Measurements from ENCODE around the gene MYBPC3. TPM values are rescaled to one million over a fixed set of nuclear protein-coding genes. Genes with fewer than 3 reads are reported as not detected.
"Not testable (repeated sequence)": the region's sequence is repeated elsewhere in the genome, so short reads cannot be mapped to it uniquely, and the experiment has no call there.

MYBPC3 gene
- total and polyA plus RNA-seq, 2 donors = 0.03 TPM; not detected in 1

DNA sequence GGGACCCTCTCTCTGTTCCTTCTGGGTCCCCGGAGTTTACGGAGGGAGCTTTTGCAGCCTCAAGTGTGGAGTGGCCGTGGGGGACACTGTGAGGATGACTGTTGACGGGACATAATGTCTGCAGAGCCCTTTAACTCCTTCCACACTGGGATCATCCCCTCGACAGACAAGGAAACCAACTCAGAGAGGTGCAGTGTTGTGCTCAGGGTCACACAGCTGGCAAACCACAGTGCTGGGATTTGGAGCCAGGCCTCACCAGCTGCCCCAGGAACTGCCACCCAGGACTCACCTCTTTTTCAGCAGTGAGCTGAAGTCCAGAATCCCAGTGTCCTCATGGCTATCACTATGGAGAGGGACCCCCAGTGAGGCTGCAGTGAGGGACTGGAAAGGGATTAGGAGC, 5.4 kb downstream of the MYBPC3 start:
- Histone ChIP-seq H3K27ac (ENCODE audit: low read depth) (no peak overlapping the region), H3K4me3 (ENCODE audit: low read depth, low read length) (no peak overlapping the region), H3K4me1 (ENCODE audit: insufficient read depth) (no peaks in the 10 kb centered on the region), H3K36me3 (ENCODE audit: insufficient read depth) (no peaks in the 10 kb centered on the region)
- 74% methylated on average over 5 of the region's 5 CpGs for WGBS
- no peak for DNase-seq (ENCODE audit: extremely low spot score)

DNA sequence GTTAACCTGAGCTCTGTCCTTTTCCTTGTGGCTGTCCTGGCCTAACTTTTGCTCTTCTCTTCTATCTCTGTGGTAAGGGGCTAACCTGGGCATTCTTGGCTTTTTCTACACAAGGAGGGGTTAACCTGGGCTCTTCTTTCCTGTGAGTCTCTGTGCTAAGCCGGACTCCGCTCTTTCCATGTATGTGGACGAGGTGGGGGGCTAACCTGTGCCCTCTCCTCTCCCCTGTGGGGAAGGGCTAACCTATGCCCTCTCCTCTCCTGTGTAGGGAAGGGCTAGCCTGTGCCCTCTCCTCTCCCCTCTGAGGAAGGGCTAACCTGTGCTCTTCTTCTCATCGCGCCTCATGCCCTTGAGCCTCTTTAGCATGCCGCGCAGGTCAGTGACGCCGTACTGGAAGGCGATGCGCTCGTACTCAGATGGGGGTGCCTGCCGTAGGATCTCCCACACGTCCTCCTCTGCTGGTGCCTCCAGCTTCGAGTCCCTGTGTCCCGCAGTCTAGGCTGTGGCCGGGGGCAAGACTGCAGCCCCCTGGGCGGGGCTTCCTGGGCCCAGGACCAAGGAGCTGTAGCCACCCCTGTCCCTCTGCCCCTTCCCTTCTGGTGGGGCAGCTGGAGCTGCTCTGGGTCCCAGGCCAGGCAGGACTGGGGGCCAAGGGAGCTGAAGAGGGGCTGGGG, 6.5 kb downstream of the MYBPC3 start:
- H3K27ac ChIP-seq (ENCODE audit: low read depth) = no peak overlapping the region
- H3K4me1 ChIP-seq (ENCODE audit: insufficient read depth) = no peaks in the 10 kb centered on the region
- 83% methylated on average over 18 of the region's 18 CpGs for WGBS
- DNase-seq (ENCODE audit: extremely low spot score) = no peak
- no peak overlapping the region for H3K4me3 ChIP-seq (ENCODE audit: low read depth, low read length)
- no peaks in the 10 kb centered on the region for H3K36me3 ChIP-seq (ENCODE audit: insufficient read depth)

GRCh38 chr11:47342854-47343253, 9.6 kb downstream of the MYBPC3 start:
- Histone ChIP-seq H3K4me3 (ENCODE audit: low read depth, low read length) (no peak overlapping the region), H3K4me1 (ENCODE audit: insufficient read depth) (no peaks in the 10 kb centered on the region), H3K27ac (ENCODE audit: low read depth) (no peak overlapping the region), H3K36me3 (ENCODE audit: insufficient read depth) (no peaks in the 10 kb centered on the region)
- WGBS = 95% methylated on average over 15 of the region's 15 CpGs
- DNase-seq (ENCODE audit: extremely low spot score) = no peak

GRCh38 chr11:47342036-47342803, 10.3 kb downstream of the MYBPC3 start:
- Histone ChIP-seq H3K36me3 (ENCODE audit: insufficient read depth) (no peaks in the 10 kb centered on the region), H3K27ac (ENCODE audit: low read depth) (no peak overlapping the region), H3K4me3 (ENCODE audit: low read depth, low read length) (no peak overlapping the region), H3K4me1 (ENCODE audit: insufficient read depth) (no peaks in the 10 kb centered on the region)
- 91% methylated on average over 24 of the region's 24 CpGs for WGBS
- DNase-seq (ENCODE audit: extremely low spot score) = no peak

GRCh38 chr11:47340980-47341775, 11.3 kb downstream of the MYBPC3 start:
- no peak for DNase-seq (ENCODE audit: extremely low spot score)
- Histone ChIP-seq H3K27ac (ENCODE audit: low read depth) (no peak overlapping the region), H3K4me3 (ENCODE audit: low read depth, low read length) (no peak overlapping the region), H3K4me1 (ENCODE audit: insufficient read depth) (no peaks in the 10 kb centered on the region), H3K36me3 (ENCODE audit: insufficient read depth) (no peaks in the 10 kb centered on the region)
- 65% methylated on average over 18 of the region's 18 CpGs for WGBS

- DNase-seq (ENCODE audit: extremely low spot score) = no peak
- 79% methylated on average over 9 of the region's 9 CpGs for WGBS
- Histone ChIP-seq H3K4me3 (ENCODE audit: low read depth, low read length) (no peak overlapping the region), H3K4me1 (ENCODE audit: insufficient read depth) (no peaks in the 10 kb centered on the region), H3K36me3 (ENCODE audit: insufficient read depth) (no peaks in the 10 kb centered on the region), H3K27ac (ENCODE audit: low read depth) (no peak overlapping the region)
Measured at GRCh38 chr11:47340010-47340409, 12.5 kb downstream of the MYBPC3 start.

DNA sequence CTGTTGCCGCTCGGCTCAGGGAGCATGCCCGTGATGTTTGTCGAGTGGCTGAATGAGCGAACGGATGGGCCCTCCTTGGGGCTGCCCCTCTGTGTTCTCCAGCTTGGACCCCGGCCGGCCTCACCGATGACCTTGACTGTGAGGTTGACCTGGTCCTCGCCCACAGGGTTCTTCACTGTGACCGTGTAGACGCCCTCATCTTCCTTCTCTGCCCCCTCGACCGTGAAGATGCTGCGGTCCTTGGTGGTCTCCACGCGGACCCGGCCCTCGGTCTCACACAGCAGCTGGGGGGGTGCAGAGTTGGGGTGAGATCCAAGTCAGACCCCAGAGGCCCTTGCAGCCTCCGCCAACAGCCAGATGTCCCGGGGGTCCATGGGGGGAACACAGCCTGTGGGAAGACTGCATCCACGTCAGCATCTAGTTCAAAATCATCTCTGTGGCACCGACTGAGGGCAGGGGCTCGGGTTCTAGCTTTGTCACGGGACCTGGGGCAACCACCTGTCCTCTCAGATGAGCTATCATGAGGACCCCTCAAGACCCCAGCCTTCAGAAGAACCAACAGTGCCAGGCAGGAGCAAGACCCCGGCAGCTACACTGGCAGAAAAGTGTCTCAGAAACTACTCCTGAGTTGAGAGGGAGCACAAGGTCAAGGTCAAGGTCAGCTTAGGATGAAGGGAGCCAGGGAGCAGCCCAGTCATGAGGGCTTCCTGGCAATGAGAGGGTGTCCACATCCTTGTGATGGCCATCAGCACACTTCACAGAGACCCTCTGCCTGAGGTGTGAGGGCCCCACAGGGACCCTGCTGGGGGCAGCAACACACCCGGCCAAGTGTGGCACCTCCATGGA, 13.9 kb downstream of the MYBPC3 start:
- 91% methylated on average over 27 of the region's 27 CpGs for WGBS
- DNase-seq (ENCODE audit: extremely low spot score) = no peak
- Histone ChIP-seq H3K4me1 (ENCODE audit: insufficient read depth) (no peaks in the 10 kb centered on the region), H3K36me3 (ENCODE audit: insufficient read depth) (no peaks in the 10 kb centered on the region), H3K4me3 (ENCODE audit: low read depth, low read length) (no peak overlapping the region), H3K27ac (ENCODE audit: low read depth) (no peak overlapping the region)

DNA sequence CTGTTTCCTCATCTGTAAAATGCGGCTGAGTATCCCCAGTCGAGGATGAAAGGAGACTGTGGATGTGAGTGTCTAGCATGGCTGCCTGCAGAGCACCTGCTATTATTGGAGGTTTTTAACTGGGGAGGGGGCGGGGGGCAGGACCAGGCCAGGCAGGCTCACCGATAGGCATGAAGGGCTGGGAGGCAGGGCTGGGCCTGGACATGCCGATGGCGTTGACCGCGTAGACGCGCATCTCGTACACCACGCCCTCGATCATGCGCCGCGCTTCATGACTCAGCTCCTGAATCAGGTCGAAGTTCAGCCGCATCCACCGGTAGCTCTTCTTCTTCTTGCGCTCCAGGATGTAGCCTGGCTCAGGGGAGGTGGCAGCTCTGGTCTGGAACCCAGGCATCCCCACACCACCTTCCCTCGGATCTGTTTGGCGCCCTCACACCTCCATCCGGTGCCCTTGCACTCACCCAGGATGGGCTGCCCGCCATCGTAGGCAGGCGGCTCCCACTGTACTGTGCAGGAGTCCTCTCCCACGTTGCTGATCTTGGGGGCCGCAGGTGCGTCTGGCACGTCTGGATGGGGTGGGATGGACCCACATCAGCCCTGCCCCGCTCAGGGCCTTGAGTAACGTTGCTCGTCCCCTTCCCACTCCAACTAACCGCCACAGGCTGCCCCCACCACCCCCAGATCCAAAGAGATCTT, 15.1 kb downstream of the MYBPC3 start:
- H3K4me1 ChIP-seq (ENCODE audit: insufficient read depth) = no peaks in the 10 kb centered on the region
- H3K4me3 ChIP-seq (ENCODE audit: low read depth, low read length) = no peak overlapping the region
- 88% methylated on average over 34 of the region's 34 CpGs for WGBS
- no peaks in the 10 kb centered on the region for H3K36me3 ChIP-seq (ENCODE audit: insufficient read depth)
- H3K27ac ChIP-seq (ENCODE audit: low read depth) = no peak overlapping the region
- DNase-seq (ENCODE audit: extremely low spot score) = no peak

- Histone ChIP-seq H3K4me1 (ENCODE audit: insufficient read depth) (no peaks in the 10 kb centered on the region), H3K4me3 (ENCODE audit: low read depth, low read length) (no peak overlapping the region), H3K27ac (ENCODE audit: low read depth) (no peak overlapping the region), H3K36me3 (ENCODE audit: insufficient read depth) (no peaks in the 10 kb centered on the region)
- DNase-seq (ENCODE audit: extremely low spot score) = no peak
- 91% methylated on average over 4 of the region's 4 CpGs for WGBS
Measured at GRCh38 chr11:47336595-47336994, 15.9 kb downstream of the MYBPC3 start.

GRCh38 chr11:47335733-47336132, 16.8 kb downstream of the MYBPC3 start:
- Histone ChIP-seq H3K4me1 (ENCODE audit: insufficient read depth) (no peaks in the 10 kb centered on the region), H3K4me3 (ENCODE audit: low read depth, low read length) (no peak overlapping the region), H3K36me3 (ENCODE audit: insufficient read depth) (no peaks in the 10 kb centered on the region), H3K27ac (ENCODE audit: low read depth) (no peak overlapping the region)
- WGBS = 76% methylated on average over 9 of the region's 9 CpGs
- DNase-seq (ENCODE audit: extremely low spot score) = no peak

DNA sequence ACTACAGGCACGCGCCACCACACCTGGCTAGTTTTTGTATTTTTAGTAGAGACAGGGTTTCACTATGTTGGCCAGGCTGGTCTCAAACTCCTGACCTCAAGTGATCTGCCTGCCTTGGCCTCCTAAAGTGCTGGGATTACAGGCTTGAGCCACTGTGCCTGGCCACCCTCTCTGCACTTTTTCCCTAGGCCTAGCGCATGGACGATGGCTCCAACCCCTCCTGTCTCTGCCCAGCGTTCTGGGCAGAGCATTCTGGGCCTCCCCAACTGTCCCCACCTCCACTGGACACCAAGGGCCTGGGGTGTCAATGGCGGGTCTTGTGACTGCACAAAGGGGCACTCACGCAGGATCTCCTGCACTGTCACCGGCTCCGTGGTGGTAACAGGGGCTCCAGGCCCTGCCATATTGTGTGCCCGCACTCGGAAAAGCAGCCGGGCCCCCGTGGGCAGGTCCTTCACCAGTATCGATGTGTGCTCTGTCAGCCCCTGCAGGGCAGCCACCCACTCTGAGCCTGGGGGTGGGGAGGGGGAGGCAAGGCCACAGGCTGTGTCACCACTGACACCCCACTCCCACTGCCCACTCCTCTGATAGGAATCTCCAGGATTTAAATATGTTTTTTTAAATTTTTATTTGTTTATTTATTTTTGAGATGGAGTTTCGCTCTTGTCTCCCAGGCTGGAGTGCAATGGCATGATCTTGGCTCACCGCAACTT, 17.6 kb downstream of the MYBPC3 start:
- not testable (repeated sequence) for DNase-seq (ENCODE audit: extremely low spot score); H3K4me1 ChIP-seq (ENCODE audit: insufficient read depth); H3K36me3 ChIP-seq (ENCODE audit: insufficient read depth); H3K27ac ChIP-seq (ENCODE audit: low read depth); H3K4me3 ChIP-seq (ENCODE audit: low read depth, low read length)
- WGBS = 94% methylated on average over 16 of the region's 16 CpGs

- 90% methylated on average over 8 of the region's 8 CpGs for WGBS
Measured at GRCh38 chr11:47333886-47334443, 18.5 kb downstream of the MYBPC3 start.

More at GRCh38 chr11:47333886-47334443, 18.5 kb downstream of the MYBPC3 start:
- H3K27ac ChIP-seq (ENCODE audit: low read depth) = no peak overlapping the region
- no peak overlapping the region for H3K4me3 ChIP-seq (ENCODE audit: low read depth, low read length)
- no peaks in the 10 kb centered on the region for H3K36me3 ChIP-seq (ENCODE audit: insufficient read depth)
- no peak for DNase-seq (ENCODE audit: extremely low spot score)
- no peaks in the 10 kb centered on the region for H3K4me1 ChIP-seq (ENCODE audit: insufficient read depth)
